IPS-15b (cell line): ENCODE measurements around the gene GRM7.

Experiments
- H3K27me3 ChIP-seq: one replicate; pipeline ENCODE4 v1.6.1; 2013; ENCODE audit warnings: low read length; ENCODE audit not compliant: control insufficient read depth, insufficient read depth
- H3K36me3 ChIP-seq: one replicate; pipeline ENCODE4 v1.6.1; 2013; ENCODE audit warnings: low read length; ENCODE audit not compliant: control insufficient read depth, insufficient read depth
- H3K4me1 ChIP-seq: one replicate; pipeline ENCODE4 v1.6.1; 2013; ENCODE audit warnings: mild to moderate bottlenecking, low read length; ENCODE audit not compliant: control insufficient read depth, insufficient read depth
- H3K4me3 ChIP-seq: one replicate; pipeline ENCODE4 v1.5.1; 2013; ENCODE audit warnings: low read depth, low read length
- H3K9ac ChIP-seq: one replicate; pipeline ENCODE4 v1.6.1; 2013; ENCODE audit warnings: low read depth, mild to moderate bottlenecking, low read length
- H3K9me3 ChIP-seq: one replicate; pipeline ENCODE4 v1.6.1; 2013; ENCODE audit warnings: mild to moderate bottlenecking, low read length; ENCODE audit not compliant: control insufficient read depth, insufficient read depth

Gene GRM7

DNA sequence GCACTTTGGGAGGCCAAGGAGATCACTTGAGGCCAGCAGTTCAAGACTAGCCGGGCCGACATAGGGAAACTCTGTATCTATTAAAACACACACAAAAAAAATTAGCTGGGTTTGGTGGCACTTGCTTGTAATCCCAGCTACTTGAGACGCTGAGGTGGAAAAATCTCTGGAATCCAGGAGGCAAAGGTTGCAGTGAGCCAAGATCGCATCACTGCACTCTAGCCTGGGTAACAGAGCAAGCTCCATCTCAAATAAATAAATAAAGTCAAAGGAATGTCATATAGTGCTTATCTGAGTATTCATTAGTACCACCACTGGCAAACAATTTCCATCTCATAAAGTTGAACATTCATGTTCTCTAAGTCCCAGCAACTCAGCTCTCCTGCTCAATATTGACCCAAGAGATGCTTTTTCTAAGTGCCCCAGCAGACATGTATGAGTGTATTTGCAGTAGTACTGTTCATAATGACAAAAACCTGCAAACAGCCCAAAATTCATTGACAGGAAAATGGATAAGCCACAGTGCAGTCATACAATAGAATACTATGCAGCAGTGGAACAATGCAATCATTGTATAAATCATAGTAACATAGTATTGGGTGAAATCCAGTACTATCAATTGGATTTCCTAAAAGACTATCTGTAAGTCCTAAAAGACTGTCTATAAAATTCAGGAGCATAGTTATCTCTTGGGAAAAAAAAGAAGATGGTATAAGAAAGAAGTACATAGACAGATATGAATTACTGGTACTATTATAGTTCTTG lies 889.2 kb downstream of the GRM7 start:
- H3K27me3 ChIP-seq = no peaks in the 10 kb centered on the region
- no peak overlapping the region for H3K4me3 ChIP-seq
- no peaks in the 10 kb centered on the region for H3K4me1 ChIP-seq
- no peaks in the 10 kb centered on the region for H3K36me3 ChIP-seq
- no peak overlapping the region for H3K9ac ChIP-seq
- no peaks in the 10 kb centered on the region for H3K9me3 ChIP-seq

DNA sequence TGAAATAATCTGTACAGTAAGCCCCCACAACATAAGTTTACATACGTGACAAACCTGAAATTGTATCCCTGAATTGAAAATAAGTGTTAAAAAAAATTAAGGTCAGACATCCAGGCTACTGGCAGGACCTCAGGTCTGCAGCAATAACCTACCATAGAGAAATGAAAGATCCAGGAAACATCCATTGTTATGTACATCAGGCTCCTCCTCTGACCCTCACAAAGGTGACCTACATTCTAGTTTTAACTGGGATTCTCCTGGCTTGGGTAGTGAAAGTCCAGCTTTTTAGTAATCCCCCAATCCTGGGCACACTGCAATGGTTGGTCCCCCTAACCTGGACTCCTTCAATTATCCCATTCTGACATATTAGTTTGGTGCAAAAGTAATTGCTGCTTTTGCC lies 891.1 kb downstream of the GRM7 start:
- no peak overlapping the region for H3K9ac ChIP-seq
- no peak overlapping the region for H3K4me3 ChIP-seq
- no peaks in the 10 kb centered on the region for H3K27me3 ChIP-seq
- H3K4me1 ChIP-seq = no peaks in the 10 kb centered on the region
- H3K9me3 ChIP-seq = no peaks in the 10 kb centered on the region
- H3K36me3 ChIP-seq = no peaks in the 10 kb centered on the region

DNA sequence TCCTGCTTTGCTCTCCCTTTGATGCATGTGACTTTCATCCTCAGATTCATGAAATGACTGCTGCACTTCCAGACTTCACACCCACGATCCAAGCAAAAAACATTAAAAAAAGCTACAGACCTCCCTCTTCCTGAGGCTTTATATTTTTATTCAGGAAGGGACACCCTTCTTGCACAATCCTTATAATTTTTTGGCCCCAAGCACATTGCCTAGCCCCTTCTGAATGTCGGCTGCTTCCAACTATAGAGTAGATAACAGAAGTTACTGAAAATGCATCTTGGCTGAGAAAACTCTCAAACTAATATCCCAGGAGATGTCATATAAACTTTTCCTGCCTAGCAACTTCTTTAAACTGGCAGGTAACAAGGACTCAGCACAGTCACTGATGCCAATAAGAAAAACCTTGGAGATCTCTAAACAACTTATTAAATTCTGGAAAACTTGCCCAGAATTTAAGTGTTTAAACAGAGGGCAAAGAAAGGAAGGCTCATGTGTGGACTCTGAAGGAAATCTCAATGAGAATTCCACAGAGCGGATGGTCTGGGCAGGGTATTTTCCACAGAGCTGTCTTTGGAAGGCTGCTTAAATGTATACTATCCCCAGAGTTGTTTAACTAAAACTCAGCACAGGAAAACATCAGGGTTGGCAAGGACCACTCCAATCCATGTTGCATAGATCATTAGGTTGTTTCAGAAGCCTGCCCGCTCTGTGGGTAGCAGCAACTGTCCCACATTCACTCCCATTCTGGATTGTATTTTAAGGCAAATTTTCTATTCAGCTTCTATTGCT lies 893.9 kb downstream of the GRM7 start:
- no peaks in the 10 kb centered on the region for H3K27me3 ChIP-seq
- H3K4me3 ChIP-seq = no peak overlapping the region
- no peaks in the 10 kb centered on the region for H3K4me1 ChIP-seq
- no peaks in the 10 kb centered on the region for H3K36me3 ChIP-seq
- no peak overlapping the region for H3K9ac ChIP-seq
- H3K9me3 ChIP-seq = no peaks in the 10 kb centered on the region

DNA sequence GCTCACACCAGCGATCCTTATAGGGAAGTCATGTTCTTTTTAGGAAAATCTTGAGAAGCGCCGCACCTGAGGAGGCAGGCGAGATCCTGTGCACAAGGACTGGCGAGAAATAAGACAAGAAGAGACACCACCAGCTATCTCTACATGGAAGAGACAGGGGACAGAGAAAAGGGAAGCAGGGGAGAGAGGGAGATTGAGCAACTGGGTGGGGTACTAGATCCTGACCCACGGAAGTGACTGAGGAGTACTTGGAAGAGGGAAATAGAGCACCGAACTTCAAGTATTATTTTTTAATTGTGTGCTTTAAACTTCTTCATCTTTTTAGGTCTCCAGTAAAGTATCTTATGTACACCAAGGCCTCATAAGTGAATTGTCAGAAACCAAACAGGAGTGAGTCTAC lies 898.7 kb downstream of the GRM7 start:
- no peaks in the 10 kb centered on the region for H3K4me1 ChIP-seq
- H3K9me3 ChIP-seq = no peaks in the 10 kb centered on the region
- H3K27me3 ChIP-seq = no peaks in the 10 kb centered on the region
- H3K4me3 ChIP-seq = no peak overlapping the region
- H3K36me3 ChIP-seq = no peaks in the 10 kb centered on the region
- H3K9ac ChIP-seq = no peak overlapping the region

DNA sequence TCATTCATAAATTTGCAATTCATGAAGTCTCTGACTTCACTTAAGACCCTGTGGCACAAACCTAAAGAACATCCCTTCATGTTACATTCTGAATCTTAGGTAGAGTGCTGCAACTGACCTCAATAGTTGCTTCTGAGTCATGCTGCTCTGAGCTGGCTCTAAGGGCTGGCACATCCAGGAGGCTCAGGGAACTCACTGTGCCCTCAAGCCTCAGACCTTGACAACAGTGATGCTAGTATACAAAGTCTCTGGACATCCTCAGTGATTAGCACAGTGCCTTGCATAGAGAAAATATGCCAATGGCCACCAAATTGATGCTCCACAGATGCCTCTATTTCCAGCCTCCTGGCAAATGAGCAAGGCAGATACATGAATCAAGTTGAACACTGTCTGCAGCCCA lies 899.8 kb downstream of the GRM7 start:
- H3K9ac ChIP-seq = no peak overlapping the region
- no peaks in the 10 kb centered on the region for H3K36me3 ChIP-seq
- no peaks in the 10 kb centered on the region for H3K27me3 ChIP-seq
- no peak overlapping the region for H3K4me3 ChIP-seq
- no peaks in the 10 kb centered on the region for H3K9me3 ChIP-seq
- no peaks in the 10 kb centered on the region for H3K4me1 ChIP-seq

DNA sequence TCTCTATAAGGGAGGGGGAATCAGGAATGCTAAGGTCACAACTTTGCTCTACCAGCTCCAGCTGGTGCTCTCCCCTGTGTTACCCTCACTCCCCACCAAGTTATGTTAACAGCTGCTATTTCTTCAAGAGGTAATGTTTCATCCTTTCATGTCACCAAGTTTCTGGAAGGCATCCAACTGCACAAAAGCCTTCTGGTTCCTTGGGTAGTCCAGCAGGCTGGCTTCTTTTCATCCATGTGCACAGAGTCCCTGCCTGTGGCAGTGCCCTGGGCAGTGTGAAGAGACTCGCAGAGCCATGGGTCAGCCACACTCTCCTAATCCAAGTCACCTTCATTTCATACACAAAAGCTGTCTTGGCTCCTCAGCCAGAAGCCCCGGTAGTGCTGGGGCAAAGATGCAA lies 903.2 kb downstream of the GRM7 start:
- H3K4me1 ChIP-seq = no peaks in the 10 kb centered on the region
- H3K9me3 ChIP-seq = no peaks in the 10 kb centered on the region
- no peaks in the 10 kb centered on the region for H3K36me3 ChIP-seq
- no peak overlapping the region for H3K9ac ChIP-seq
- no peak overlapping the region for H3K4me3 ChIP-seq
- H3K27me3 ChIP-seq = no peaks in the 10 kb centered on the region

DNA sequence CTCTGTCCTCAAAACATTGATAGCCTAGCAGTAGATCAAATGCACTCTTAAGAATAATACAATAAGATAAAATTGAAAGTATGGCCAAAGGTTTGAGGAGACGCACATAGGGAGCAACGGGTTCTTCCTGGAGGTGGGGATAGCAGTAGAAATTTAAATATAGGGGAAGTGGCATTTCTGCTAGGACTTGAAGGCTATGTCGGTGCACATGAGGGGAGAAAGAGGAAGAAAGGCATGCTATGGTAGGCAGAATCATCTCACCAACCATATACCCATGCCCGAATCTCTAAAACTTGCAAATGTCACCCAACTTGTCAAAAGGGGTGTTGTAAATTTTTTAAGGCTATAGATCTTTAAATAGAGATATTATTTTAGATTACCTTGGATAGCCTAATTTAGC lies 905.6 kb downstream of the GRM7 start:
- no peaks in the 10 kb centered on the region for H3K27me3 ChIP-seq
- H3K9me3 ChIP-seq = no peaks in the 10 kb centered on the region
- no peaks in the 10 kb centered on the region for H3K36me3 ChIP-seq
- H3K4me3 ChIP-seq = no peak overlapping the region
- H3K9ac ChIP-seq = no peak overlapping the region
- no peaks in the 10 kb centered on the region for H3K4me1 ChIP-seq

DNA sequence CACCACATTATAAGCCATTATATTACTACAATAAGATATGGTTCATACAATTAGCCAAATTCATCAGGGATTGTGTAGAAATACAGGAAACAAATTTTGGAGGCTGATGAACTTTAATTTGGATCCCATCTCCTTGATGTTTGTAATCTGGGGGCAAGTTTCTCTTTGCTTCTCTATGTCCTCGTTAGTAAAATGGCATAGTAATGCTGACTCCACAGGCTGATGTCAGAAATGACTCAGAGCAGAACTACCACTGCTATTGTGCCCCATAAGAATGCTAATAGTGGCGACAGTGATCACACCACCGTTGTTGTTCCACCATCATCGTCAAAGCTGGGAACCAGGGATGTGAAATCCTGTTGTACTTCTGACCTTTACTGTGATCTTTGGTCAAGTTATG lies 918.4 kb downstream of the GRM7 start:
- H3K4me1 ChIP-seq = no peaks in the 10 kb centered on the region
- no peaks in the 10 kb centered on the region for H3K36me3 ChIP-seq
- H3K9me3 ChIP-seq = no peaks in the 10 kb centered on the region
- no peak overlapping the region for H3K9ac ChIP-seq
- H3K4me3 ChIP-seq = no peak overlapping the region
- no peaks in the 10 kb centered on the region for H3K27me3 ChIP-seq

DNA sequence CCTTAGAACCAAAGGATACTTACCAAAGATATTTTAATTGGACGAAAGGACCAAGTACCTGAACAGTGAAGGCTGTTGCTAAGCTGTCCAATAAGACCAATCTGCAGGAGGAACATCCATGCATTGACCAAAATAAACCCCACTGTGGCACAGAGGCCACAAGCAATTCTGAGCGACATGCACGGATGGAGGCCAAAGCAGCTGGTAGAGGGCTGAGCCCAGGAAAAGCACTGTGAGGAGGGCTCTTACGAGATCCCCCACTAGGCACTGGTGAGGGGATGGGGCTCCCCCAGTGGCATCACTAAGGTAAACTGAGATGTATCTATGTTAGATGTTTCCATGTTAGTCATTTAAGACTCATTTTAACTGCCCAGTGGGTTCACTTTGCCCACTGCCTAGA lies 920.5 kb downstream of the GRM7 start:
- H3K27me3 ChIP-seq = no peaks in the 10 kb centered on the region
- no peak overlapping the region for H3K9ac ChIP-seq
- no peaks in the 10 kb centered on the region for H3K4me1 ChIP-seq
- no peaks in the 10 kb centered on the region for H3K9me3 ChIP-seq
- no peak overlapping the region for H3K4me3 ChIP-seq
- no peaks in the 10 kb centered on the region for H3K36me3 ChIP-seq

DNA sequence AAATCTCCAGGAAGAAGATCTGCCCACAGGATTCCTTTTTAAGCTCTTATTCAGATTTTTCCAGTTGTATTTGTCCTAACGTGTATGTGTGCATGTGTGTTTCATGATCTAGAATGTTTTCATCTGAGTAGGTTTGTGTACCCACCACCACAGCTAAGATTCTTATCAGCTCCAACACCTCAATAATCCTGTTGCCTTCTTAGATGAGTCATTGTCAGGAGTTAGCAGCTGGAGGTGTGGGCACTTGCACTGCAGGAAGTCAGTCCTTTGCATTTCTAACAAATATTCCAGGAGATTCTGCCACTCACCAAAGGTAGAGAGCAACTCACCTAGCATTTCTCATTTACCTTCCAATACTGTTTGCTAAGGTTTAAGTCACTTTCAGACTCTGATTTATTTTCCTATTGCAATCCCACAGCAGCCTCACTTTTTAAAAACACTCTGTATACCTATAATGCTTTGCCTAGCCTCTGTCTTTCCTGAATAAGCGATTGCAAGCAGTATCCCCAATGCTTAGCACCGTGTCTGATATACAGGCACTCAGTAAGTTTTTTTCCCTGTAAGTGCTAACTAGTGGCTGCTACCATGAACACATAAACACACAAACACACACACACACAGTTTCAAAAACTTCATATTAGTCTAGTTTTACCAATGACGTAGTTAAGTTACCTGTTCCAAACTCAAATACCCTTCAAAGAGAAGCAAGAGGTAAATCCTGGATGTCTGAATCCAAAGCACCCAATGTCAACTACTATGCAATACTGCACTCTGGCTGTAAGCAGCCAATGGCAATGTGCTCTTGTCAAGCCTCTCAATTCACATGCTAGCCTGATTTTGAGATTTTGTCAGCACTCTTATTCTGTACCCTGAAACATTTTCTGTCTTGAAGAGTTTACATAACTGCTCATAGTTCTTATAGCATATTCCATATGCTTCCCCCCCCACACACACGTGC lies 927.2 kb downstream of the GRM7 start:
- Histone ChIP-seq H3K36me3 (no peaks in the 10 kb centered on the region), H3K27me3 (no peaks in the 10 kb centered on the region), H3K4me1 (peaks cover 13% of the 10 kb centered on the region), H3K4me3 (no peak overlapping the region), H3K9me3 (no peaks in the 10 kb centered on the region), H3K9ac (no peak overlapping the region)

DNA sequence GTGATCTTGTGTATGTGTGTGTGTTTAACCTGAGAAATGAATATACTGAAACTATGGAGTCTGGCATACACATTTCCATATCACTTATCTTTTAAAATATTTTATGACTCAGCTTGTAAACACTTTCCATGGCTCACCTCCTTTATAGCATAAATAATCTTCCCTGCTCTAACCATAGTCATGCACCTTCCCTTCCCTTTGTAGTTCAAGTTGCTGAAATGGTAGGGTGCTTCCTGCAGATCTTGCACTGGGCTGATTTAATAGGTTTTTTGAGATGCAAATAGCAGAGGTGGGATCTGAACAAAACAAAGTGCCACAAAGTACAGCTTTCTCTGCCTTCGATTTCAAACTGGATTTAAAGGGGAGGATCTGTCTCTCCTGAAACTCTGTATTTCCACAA lies 928.0 kb downstream of the GRM7 start:
- no peaks in the 10 kb centered on the region for H3K27me3 ChIP-seq

More for the DNA sequence above, 928.0 kb downstream of the GRM7 start:
- peaks cover 13% of the 10 kb centered on the region for H3K4me1 ChIP-seq
- no peak overlapping the region for H3K4me3 ChIP-seq
- H3K36me3 ChIP-seq = no peaks in the 10 kb centered on the region
- no peaks in the 10 kb centered on the region for H3K9me3 ChIP-seq
- no peak overlapping the region for H3K9ac ChIP-seq
